ENCODE results near the gene KCP. TPM values are rescaled to one million over a fixed set of nuclear protein-coding genes. Genes with fewer than 3 reads are reported as not detected.

KCP gene
- polyA plus RNA-seq, 1 of the 3 experiments (the other 2 are of a cell fraction): not detected

DNA sequence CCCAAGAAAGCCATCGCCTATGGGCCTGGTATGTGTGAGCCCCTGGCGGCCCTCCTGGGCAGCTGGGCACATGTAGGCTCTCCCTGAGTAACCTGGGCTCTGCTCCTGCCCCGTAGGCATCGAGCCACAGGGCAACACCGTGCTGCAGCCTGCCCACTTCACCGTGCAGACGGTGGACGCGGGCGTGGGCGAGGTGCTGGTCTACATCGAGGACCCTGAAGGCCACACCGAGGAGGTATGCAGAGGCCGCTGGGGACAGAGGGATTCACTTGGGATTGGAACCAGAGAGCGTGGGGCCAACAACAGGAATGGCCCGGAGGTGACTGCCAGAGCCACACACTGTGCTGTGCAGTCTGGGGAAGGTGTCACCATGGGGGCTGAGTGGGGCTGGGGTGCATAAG lies 73.0 kb downstream of the KCP start:
- POLR2A ChIA-PET: no interaction called here
- DNase-seq: no peak

More for the DNA sequence above, 73.0 kb downstream of the KCP start:
- no peak overlapping the region for H3K4me3 ChIP-seq (ENCODE audit: low read depth in 2 of 2, low read length in 1 of 2)
- H3K9ac ChIP-seq: no peak overlapping the region
- H3K4me1 ChIP-seq (ENCODE audit: control insufficient read depth in 1 of 2, insufficient read depth in 2 of 2, low read depth in 1 of 2, low read length in 1 of 2): peaks cover 11 to 16% of the 10 kb centered on the region in 2 experiments; a peak in 3 of 4 replicates
- WGBS (ENCODE audit: low lambda C conversion rate): 91% methylated on average over 16 of the region's 16 CpGs
- no peak overlapping the region for H3K27ac ChIP-seq (ENCODE audit: low read depth in 2 of 2, low read length in 1 of 2)
- no peaks in the 10 kb centered on the region for H3K9me3 ChIP-seq
- H3F3A ChIP-seq (replicated peaks; ENCODE audit: insufficient read depth): peaks cover 16% of the 10 kb centered on the region
- TF ChIP-seq, protein P1, sequence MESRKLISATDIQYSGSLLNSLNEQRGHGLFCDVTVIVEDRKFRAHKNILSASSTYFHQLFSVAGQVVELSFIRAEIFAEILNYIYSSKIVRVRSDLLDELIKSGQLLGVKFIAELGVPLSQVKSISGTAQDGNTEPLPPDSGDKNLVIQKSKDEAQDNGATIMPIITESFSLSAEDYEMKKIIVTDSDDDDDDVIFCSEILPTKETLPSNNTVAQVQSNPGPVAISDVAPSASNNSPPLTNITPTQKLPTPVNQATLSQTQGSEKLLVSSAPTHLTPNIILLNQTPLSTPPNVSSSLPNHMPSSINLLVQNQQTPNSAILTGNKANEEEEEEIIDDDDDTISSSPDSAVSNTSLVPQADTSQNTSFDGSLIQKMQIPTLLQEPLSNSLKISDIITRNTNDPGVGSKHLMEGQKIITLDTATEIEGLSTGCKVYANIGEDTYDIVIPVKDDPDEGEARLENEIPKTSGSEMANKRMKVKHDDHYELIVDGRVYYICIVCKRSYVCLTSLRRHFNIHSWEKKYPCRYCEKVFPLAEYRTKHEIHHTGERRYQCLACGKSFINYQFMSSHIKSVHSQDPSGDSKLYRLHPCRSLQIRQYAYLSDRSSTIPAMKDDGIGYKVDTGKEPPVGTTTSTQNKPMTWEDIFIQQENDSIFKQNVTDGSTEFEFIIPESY (IDR thresholded peaks at IDR 0.05; ENCODE audit: borderline replicate concordance, low read depth): no peak
- no peak for TF ChIP-seq FOXJ3 (CRISPR knock-in tag; IDR thresholded peaks at IDR 0.05)
- TF ChIP-seq TCF12 (IDR thresholded peaks at IDR 0.05): no peak
- TF ChIP-seq, protein P2, sequence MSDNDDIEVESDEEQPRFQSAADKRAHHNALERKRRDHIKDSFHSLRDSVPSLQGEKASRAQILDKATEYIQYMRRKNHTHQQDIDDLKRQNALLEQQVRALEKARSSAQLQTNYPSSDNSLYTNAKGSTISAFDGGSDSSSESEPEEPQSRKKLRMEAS (IDR thresholded peaks at IDR 0.05; ENCODE audit: low read depth): no peak
- TF ChIP-seq, protein P3, sequence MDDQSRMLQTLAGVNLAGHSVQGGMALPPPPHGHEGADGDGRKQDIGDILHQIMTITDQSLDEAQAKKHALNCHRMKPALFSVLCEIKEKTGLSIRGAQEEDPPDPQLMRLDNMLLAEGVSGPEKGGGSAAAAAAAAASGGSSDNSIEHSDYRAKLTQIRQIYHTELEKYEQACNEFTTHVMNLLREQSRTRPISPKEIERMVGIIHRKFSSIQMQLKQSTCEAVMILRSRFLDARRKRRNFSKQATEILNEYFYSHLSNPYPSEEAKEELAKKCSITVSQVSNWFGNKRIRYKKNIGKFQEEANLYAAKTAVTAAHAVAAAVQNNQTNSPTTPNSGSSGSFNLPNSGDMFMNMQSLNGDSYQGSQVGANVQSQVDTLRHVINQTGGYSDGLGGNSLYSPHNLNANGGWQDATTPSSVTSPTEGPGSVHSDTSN (IDR thresholded peaks at IDR 0.05): no peak
- no peak for TF ChIP-seq FOSL2 (IDR thresholded peaks at IDR 0.05; ENCODE audit: borderline replicate concordance, low read depth)
- no peak for TF ChIP-seq YY1 (IDR thresholded peaks at IDR 0.05; ENCODE audit: low read depth)
- TF ChIP-seq MXI1 (IDR thresholded peaks at IDR 0.05; ENCODE audit: low read depth, low read length): no peak
- no peak for TF ChIP-seq EZH2phosphoT487 (IDR thresholded peaks at IDR 0.05; ENCODE audit: borderline replicate concordance, low read depth)
- TF ChIP-seq POLR2AphosphoS5 (IDR thresholded peaks at IDR 0.05; ENCODE audit: low read depth, low read length): no peak
- no peak for TF ChIP-seq RCOR1 (IDR thresholded peaks at IDR 0.05; ENCODE audit: low read length)
- TF ChIP-seq, protein P4, sequence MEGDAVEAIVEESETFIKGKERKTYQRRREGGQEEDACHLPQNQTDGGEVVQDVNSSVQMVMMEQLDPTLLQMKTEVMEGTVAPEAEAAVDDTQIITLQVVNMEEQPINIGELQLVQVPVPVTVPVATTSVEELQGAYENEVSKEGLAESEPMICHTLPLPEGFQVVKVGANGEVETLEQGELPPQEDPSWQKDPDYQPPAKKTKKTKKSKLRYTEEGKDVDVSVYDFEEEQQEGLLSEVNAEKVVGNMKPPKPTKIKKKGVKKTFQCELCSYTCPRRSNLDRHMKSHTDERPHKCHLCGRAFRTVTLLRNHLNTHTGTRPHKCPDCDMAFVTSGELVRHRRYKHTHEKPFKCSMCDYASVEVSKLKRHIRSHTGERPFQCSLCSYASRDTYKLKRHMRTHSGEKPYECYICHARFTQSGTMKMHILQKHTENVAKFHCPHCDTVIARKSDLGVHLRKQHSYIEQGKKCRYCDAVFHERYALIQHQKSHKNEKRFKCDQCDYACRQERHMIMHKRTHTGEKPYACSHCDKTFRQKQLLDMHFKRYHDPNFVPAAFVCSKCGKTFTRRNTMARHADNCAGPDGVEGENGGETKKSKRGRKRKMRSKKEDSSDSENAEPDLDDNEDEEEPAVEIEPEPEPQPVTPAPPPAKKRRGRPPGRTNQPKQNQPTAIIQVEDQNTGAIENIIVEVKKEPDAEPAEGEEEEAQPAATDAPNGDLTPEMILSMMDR (IDR thresholded peaks at IDR 0.05): no peak
- no peak for TF ChIP-seq TEAD4 (IDR thresholded peaks at IDR 0.05; ENCODE audit: borderline replicate concordance, insufficient read depth)
- TF ChIP-seq JUND (IDR thresholded peaks at IDR 0.05): no peak
- TF ChIP-seq, protein P5, sequence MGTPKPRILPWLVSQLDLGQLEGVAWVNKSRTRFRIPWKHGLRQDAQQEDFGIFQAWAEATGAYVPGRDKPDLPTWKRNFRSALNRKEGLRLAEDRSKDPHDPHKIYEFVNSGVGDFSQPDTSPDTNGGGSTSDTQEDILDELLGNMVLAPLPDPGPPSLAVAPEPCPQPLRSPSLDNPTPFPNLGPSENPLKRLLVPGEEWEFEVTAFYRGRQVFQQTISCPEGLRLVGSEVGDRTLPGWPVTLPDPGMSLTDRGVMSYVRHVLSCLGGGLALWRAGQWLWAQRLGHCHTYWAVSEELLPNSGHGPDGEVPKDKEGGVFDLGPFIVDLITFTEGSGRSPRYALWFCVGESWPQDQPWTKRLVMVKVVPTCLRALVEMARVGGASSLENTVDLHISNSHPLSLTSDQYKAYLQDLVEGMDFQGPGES (IDR thresholded peaks at IDR 0.05; ENCODE audit: low read depth, low read length): no peak
- no peak for TF ChIP-seq NRF1 (IDR thresholded peaks at IDR 0.05; ENCODE audit: low read depth, low read length)
- no peak for TF ChIP-seq RAD21 (IDR thresholded peaks at IDR 0.05; ENCODE audit: low read length)
- no peaks in the 10 kb centered on the region for H3K9me2 ChIP-seq
- no peak overlapping the region for H3K4me2 ChIP-seq
- H2AFZ ChIP-seq (ENCODE audit: low read depth): no peak overlapping the region
- peaks cover 67 to 71% of the 10 kb centered on the region in 2 experiments for H3K36me3 ChIP-seq (replicated peaks in 1 of 2; ENCODE audit: control insufficient read depth in 1 of 2, insufficient read depth in 2 of 2, low read length in 1 of 2)
- H3K27me3 ChIP-seq (ENCODE audit: insufficient read depth): no peaks in the 10 kb centered on the region
- H4K20me1 ChIP-seq (ENCODE audit: insufficient read depth): peaks cover 94% of the 10 kb centered on the region
- peaks cover 60% of the 10 kb centered on the region for H3K79me2 ChIP-seq (ENCODE audit: insufficient read depth)
- CTCF ChIA-PET: interaction anchor here (1.3 to 1.8 kb wide), 2 partner anchors 46 to 440 kb away, joined by 3 to 6 read pairs; no protein-coding TSS in a partner anchor

Data from SK-N-SH (cell line).